ENCODE data around the gene AQP1. TPM values are rescaled to one million over a fixed set of nuclear protein-coding genes. Genes with fewer than 3 reads are reported as not detected.

Gene AQP1
- total RNA-seq, 1 donor from 2014 or later: 1,132 TPM

DNA sequence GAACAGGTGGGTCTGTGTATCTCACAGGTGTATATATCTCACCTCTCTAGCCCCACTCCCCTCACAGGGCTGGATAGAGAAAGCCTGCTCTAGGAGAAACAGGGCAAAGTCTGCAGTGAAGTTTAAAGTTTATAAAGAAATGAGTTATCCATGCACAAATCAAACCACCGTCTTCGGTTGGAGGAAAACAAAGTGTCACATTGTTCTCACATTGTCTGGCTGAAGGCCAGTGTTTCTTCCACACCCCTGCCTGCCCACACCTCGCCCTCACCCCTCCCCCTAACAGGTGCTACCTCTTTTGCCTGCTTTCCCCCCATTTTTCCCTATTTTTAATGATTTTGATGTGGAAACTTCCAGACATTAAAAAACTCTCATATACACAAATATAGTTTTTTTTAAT, 25.8 kb downstream of the AQP1 start:
- DNase-seq (no peak), ATAC-seq (no peak)
- Histone ChIP-seq H3K4me1 (peaks cover 7% of the 10 kb centered on the region), H3K27me3 (peaks cover 4% of the 10 kb centered on the region), H3K36me3 (no peaks in the 10 kb centered on the region), H3K9me3 (no peaks in the 10 kb centered on the region), H3K27ac (no peak overlapping the region), H3K4me3 (no peak overlapping the region)
- intact Hi-C loops (cut with DNase I): no loop called here
- TF ChIP-seq, protein P1, sequence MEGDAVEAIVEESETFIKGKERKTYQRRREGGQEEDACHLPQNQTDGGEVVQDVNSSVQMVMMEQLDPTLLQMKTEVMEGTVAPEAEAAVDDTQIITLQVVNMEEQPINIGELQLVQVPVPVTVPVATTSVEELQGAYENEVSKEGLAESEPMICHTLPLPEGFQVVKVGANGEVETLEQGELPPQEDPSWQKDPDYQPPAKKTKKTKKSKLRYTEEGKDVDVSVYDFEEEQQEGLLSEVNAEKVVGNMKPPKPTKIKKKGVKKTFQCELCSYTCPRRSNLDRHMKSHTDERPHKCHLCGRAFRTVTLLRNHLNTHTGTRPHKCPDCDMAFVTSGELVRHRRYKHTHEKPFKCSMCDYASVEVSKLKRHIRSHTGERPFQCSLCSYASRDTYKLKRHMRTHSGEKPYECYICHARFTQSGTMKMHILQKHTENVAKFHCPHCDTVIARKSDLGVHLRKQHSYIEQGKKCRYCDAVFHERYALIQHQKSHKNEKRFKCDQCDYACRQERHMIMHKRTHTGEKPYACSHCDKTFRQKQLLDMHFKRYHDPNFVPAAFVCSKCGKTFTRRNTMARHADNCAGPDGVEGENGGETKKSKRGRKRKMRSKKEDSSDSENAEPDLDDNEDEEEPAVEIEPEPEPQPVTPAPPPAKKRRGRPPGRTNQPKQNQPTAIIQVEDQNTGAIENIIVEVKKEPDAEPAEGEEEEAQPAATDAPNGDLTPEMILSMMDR (IDR thresholded peaks at IDR 0.05): no peak

- H3K4me3 ChIP-seq: no peak overlapping the region
- peak; percentile 95 for ATAC-seq
- peaks cover 7% of the 10 kb centered on the region for H3K4me1 ChIP-seq
- H3K36me3 ChIP-seq: no peaks in the 10 kb centered on the region
- TF ChIP-seq, protein P1 (IDR thresholded peaks at IDR 0.05): peak; percentile 99
- no peaks in the 10 kb centered on the region for H3K9me3 ChIP-seq
- no peak overlapping the region for H3K27ac ChIP-seq
- intact Hi-C loops (cut with DNase I): no loop called here
- H3K27me3 ChIP-seq: peaks cover 6% of the 10 kb centered on the region
- peak; percentile 92 for DNase-seq
These were observed 27.0 kb downstream of the AQP1 start for GRCh38 chr7:30938435-30939316.

GRCh38 chr7:30941582-30942323, 30.1 kb downstream of the AQP1 start:
- Histone ChIP-seq H3K9me3 (no peaks in the 10 kb centered on the region), H3K4me1 (peaks cover 7% of the 10 kb centered on the region), H3K4me3 (no peak overlapping the region), H3K27me3 (peaks cover 6% of the 10 kb centered on the region), H3K27ac (no peak overlapping the region), H3K36me3 (no peaks in the 10 kb centered on the region)
- intact Hi-C loops (cut with DNase I): no loop called here
- ATAC-seq (no peak), DNase-seq (no peak)
- TF ChIP-seq, protein P1 (IDR thresholded peaks at IDR 0.05): no peak

DNA sequence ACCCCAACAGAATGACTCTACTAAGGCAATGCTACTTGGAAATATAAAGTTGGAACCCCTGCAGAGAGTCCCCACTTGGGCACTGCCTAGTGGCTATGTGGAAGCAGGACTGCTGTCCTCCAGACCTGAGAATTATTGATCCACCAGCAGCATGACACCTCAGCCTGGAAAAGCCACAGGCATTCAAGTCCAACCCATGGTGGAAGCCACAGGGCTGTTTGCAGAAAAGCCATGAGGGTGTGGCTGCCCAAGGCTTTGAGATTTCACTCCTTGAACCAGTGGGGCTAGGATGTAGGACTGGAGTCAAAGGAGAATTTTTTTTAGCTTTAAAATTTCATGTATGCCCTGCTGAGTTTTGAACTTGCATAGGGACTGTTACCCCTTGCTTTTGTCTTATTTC, 38.5 kb downstream of the AQP1 start:
- ATAC-seq (no peak), DNase-seq (no peak)
- Histone ChIP-seq H3K36me3 (no peaks in the 10 kb centered on the region), H3K27ac (no peak overlapping the region), H3K4me1 (no peaks in the 10 kb centered on the region), H3K9me3 (no peaks in the 10 kb centered on the region), H3K27me3 (no peaks in the 10 kb centered on the region), H3K4me3 (no peak overlapping the region)
- intact Hi-C loops (cut with DNase I): no loop called here
- TF ChIP-seq, protein P1 (IDR thresholded peaks at IDR 0.05): no peak

DNA sequence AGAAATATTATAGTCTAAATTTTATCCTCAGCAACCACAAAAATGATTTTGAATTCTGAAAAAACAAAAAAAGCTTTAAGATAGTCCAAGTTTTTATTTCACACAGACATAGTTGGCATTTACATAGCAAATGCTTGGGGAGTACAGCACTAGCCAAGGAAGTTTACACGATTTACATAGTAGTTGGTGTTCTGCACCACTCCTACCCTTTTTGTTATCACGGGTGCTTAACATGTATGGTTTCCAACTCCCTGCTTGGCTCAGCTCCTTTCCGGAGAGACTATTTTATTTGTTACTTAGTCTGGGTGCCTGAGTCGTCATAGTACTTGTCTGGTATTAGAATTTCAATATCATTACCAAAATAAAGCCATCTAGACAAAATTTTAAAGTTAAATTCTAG, 43.3 kb downstream of the AQP1 start:
- no peak overlapping the region for H3K27ac ChIP-seq
- no peaks in the 10 kb centered on the region for H3K4me1 ChIP-seq
- no peaks in the 10 kb centered on the region for H3K36me3 ChIP-seq
- no peak overlapping the region for H3K4me3 ChIP-seq
- intact Hi-C loops (cut with DNase I): no loop called here
- TF ChIP-seq, protein P1 (IDR thresholded peaks at IDR 0.05): no peak
- no peak for ATAC-seq
- DNase-seq: no peak
- no peaks in the 10 kb centered on the region for H3K27me3 ChIP-seq
- H3K9me3 ChIP-seq: no peaks in the 10 kb centered on the region

Measured in upper lobe of right lung (tissue), 1 donor.